Dermis microvascular lymphatic vessel endothelial cell (primary cell): ENCODE measurements around the gene IVD. TPM values are rescaled to one million over a fixed set of nuclear protein-coding genes. Genes with fewer than 3 reads are reported as not detected.
"Not testable (repeated sequence)": the region's sequence is repeated elsewhere in the genome, so short reads cannot be mapped to it uniquely, and the experiment has no call there.

Experiments used
- DNase-seq, 2 donors: peaks; one replicate each; pipeline versions ENCODE4 v3.0.0 to v3.0.0-alpha.2; 2010; ENCODE audit warnings: low read depth in 2 of 2
- total RNA-seq: library from RNA; depleted of rRNA; stranded (reverse); fragments of >200 nt; gene quantifications from 2 replicates; pipeline ENCODE4 v1.2.1, GENCODE V29; 2014

IVD gene
- total RNA-seq, 1 donor from 2014 or later = 30.3 TPM

DNA sequence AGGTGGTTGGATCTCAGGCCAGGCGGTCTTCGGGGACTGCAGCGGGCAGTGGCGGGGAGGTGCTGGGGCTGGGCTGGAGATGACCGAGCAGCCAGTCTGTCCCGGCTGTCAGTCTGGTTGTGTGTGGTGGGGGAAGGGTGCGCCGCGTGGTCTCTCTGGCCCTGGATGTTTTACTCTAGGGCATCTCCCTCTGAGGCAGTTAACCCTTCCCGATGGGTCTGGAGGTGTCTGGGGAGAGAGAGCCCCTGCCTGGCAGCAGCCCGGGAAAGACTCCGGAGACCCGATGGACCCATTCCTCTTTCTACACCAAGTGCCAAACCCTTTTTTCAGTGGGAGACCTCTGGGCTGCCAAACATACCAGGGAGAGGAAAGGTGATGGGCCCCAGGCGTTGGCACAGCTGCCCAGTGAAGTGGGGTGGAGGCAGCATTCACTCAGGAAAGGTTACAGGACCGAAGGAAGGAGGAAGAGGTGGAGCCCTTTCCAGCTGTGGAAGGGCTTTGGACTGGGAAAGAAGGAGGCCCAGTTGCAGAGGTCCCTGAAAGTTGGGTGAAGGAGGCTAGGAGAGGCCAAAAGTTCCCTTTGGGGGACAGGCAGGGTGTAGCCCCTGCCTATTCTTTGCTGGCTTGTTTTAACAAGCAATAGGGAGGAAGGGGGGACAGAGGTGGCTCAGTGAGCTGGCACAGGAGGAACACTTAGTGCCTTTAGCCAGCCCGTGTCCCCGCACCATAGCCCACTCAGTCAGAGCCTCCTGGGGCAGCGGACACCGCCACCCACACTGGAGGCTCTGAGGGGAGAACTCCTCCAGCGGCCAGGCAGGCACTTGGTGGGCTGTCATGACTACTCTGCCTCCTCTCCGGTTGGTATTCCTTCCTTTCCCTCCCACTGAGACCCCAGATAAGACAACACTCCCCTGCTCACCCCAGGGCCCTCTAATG lies 32.4 kb downstream of the IVD start:
- DNase-seq = no peak

DNA sequence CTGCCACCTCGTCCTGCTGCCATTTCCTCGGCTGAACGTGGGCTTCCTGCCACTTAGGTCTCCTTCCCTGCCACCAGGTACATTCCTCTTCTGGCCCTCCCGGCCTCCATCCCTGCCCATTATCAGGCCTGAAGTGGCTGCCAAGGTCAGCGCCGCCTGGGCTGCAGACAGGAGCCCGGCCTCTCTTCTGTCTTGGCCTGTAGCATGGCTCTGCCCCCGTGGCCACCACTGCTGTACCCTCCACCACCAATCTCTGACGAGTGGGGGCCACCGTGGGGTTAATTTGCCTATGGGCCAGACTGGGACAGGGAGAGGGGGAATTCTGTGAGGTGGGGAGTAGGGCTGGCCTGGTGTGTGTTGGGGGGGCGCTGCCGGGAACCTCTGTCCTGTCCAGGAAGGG lies 33.1 kb downstream of the IVD start:
- DNase-seq = no peak

DNA sequence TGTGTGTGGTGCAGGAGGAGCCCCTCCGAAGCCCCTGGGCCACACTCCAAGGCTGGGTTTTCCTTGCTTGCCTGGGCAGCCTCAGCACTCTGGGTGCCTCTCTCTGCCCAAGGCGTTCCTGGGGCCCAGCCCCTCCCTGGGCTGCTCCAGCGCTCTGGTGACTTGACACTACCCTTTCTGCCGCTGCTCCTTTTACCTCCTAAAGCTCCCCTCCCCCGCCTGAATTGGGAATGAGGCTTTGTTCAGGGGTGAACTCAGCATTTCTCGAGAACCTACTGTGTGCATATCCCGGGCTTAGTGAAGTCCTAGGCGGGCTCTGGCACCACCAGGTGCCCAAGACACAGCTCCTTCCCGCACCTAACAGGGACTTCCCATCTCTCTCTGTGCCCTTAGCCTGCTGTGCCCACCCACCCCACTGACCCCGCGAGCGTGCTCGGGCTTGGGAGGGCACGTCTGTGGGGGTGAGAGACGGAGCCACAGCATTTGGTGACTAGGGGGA lies 33.9 kb downstream of the IVD start:
- no peak for DNase-seq

DNA sequence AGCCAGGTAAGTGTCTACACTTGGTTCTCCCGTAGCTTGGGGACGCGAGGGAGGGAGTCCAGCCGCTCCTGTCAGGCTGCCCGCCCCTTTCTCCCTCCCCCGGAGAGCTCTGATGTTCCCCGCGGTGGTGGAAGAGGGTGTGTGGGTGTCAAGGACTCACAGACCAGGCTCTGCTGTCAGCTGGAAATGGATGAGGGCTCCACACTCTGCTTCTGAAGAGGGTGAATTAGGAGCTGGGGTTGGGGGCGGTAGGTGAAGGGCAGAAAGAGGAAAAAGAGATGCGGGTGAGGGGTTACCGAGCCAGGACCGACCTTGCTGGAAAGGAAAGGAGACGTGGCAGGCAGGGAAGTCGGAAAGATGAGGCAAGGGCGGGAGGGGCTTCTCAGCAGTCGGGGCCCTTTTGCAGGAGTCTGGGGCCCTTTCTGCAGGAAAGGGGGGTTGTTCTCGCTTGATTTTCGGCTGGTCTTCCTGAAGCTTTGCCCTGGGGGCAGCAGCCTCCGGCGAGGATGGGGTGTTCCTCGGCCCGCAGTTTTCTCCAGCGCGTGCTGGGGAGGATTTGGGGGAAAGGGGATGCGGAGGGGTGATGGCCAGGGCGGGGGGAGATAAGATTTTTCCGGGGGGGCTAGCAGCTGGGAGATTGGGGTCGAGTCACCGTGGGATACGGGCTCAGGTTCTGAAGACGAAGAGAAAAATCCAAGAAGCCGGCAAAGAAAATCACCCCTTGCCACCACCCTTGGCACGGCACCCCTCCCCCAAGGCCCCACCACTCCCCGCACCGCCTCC lies 34.6 kb downstream of the IVD start:
- peak in 1 of 2 donors; percentile 29 for DNase-seq

DNA sequence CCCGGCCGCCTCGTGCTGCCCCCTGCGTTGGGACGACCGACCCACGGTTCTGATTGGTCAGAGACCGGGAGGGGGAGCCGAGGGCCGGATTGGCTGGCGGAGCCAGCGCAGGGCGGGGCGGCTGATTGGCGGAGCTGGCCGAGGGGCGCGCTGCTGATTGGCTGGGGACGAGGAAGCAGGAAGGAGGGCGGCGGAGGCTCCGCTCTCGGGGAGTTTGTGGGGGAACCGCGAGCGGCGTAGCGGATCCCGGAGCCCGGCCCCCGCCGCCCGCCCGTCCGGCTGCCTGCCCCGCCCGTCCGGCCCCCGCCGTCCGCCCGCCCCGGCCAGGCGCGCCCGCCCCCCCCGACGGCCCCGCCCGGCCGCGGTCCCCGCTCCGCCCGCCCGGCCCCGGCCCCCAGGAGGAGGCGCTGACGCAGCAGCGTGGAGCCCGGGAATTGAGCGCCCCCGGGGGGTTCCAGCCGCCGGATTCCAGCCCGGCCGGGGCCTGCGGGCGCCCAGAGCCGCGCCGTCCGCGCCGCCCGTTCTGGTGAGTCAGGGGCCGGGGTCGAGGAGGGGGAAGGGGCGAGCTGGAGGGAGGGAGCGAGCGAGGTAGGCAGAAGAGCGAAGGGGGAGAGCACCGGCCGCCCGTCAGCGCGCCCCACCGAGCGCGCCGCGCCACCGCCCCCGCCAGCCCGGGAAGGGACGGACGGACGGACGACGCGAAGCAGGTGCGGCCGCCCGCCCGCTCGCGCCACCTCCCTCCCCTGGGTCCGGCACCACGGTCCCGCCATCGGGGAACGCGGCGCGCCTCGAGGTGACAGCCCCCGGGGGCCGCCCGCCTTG lies 35.4 kb downstream of the IVD start, which contains the start of gene BAHD1:
Gene BAHD1, plus strand, starts transcription at position 211 of the 822 bp plus-strand sequence. CDS start 17,512 bp downstream, outside the sequence.
- DNase-seq = peak; percentile 88 to 96

DNA sequence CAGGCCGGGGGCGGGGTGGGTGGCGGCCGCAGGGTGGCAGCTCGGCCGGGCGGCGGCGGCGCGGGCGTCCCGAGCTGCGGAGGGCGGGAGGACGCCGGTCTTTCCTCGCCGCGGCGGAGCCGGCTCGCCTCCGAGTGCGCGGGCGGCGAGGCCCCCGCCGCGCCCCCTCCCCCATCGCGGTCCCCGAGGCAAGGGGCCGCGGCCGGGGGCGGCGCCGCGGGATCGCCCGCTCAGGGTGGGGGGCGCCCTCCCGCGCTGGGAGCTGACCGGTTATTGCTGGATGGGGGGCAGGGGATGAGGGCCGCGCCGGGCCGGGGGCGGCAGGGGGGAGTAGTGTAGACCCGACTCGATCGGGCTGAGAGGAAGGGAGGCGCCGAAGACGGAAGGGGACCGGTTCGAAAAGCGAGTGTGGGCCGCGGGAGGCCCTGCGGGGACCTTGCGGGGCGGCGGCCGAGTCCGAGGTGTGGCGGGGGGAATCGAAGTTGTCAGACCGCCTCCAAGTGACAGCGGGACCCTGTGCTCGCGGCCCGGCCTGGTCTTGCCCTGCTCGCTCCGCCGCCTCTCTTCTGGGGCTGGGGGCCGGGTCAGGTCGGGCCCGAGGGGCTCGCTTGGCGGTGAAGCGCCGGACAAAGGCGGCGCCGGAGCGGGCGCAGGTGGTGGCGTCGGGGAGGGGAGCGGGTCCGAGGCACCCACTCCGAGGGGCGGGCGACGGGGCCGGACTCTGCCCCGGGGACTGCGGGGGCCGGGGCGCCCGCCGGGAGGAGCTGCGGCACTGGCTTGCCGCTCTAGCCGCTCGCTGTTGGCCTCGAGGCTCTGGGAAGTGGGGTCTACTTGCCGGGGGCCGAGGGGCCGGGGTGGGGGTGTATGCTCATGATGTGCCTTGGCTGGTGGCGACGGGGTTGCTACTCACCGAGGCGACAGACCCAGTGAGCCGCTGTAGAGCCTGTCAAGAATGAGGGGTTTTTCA lies 36.3 kb downstream of the IVD start:
- peak in 1 of 2 donors; percentile 25 for DNase-seq

DNA sequence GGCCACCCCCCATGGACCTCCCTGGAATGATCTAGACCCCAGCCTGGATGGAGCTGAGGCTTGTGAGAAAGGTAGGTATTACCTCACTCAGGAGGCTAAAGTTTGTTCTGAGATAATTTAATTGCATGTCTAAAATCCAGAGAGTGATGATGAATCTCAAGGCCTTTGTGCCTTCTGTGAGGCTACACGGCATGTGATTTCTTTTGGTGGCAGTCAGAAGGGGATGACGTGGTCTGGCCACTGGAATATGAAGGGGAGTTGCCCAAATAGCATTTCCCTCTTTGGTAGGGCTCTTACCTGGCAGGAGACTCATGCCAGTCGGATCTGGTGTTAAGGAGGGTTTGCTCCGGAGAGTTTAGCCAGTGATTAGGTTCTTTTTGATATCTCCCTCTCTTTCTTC lies 37.7 kb downstream of the IVD start:
- DNase-seq = no peak

DNA sequence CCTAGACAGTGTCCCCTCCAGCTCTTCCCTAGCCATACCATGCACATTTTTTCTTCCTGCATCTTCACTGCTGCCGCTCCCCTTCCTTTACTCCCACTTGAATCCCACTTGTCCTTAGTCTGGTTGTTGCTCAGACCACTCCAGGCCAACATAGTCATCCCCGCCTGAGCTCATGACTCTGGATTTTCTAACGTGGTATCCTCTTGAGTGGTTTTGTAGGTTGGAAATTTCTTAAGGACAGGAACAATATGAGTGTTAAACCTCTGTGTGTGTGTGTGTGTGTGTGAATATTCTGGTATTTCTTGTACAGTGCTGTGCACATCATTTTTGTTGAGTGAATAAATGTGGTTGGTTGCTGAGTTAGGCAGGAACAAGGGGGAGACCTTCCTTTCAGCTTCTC lies 38.3 kb downstream of the IVD start:
- no peak for DNase-seq

DNA sequence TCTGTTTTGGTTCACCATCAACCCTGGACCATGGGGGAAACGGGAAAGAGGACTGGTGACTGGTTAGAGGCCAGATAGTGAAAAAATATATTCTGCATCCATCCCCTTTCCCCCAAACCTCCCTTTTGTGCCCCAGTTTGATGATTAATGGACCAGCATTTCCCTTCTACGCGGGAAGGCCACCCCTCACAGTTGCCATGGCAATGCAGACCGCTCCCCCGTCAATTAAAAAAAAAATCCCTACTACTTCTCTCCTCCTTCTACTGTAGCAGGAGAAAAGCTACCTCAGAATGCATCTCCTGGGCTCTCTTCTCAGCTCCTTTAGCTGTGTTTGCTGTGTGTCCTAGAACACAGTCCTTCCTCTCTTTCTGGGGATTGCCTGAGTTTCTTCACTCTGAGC lies 39.1 kb downstream of the IVD start:
- no peak for DNase-seq

DNA sequence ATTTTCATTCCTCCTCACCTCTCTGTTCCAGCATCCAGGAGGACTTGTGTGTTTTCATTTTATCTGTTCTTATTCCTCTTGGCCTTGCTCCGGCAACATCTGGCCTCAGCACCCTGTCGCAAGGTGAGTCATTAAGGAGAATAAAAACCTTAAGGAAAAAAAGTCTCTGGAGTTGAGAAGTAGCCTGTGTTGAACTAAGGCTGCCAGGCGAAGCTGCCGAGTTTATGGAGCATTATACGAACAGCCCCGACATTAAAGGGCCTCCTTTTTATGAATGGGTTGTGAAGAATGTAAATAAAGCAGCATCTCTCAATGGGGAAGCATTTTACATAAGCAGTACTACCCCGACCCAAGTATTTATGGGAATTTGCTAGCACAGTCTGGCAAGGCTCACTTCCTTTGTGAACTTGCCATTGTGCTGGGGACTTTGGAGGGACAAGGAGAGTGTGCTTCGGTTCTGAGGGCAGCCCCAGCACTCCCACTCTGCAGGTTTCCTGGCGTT lies 39.9 kb downstream of the IVD start:
- DNase-seq = no peak

DNA sequence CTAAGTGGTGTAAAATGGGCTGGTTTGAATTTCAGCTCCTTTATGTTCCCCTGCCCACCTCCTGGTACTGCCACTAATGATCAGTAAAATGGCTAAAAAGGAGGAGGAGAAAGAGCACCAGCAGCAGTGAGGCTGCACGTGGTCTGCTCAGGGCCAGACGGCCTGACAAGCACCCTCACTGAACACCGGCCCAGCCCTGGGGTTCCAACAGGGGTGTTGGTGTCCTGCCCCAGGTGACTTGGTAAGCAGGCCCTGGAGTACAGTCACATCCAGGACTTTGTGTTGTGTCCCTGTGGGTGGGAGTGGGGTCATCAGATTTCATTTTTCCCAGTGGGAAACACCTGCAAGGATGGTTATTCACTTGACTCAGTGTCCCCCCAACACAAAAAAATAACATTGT lies 40.5 kb downstream of the IVD start:
- DNase-seq = no peak

DNA sequence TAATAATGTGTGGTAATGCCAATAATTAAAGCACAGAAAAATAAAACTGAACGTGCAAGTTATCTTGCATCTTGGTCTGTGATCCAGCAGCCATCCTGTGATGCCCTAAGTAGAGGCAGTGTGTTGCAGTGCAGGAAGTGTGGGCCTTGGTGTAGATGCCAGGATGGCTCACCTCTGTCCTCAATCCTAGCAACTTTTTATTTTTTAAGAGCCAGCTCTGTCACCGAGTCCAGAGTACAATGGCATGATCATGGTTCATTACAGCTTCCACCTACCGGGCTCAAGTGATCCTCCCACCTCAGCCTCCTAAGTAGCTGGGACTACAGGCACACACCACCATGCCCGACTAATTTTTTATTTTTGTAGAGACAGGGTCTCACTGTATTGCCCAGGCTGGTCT lies 42.8 kb downstream of the IVD start:
- no peak for DNase-seq

DNA sequence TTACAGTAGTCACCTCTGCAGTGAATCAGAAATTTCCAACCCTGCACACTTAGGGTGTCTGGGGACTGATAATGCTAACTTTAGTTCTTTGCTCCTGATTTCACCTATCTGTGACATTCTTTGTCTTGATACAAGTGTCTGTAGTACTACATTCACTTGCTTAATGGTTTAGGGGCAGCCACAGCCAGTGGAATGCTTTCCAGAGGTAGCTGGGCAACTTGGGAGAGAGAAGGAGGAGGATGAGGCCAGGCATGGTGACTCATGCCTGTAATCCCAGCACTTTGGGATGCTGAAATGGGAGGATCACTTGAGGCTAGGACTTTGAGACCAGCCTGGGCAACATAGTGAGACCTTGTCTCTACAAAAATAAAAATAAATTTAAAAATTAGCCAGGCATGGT lies 43.7 kb downstream of the IVD start:
- no peak for DNase-seq

DNA sequence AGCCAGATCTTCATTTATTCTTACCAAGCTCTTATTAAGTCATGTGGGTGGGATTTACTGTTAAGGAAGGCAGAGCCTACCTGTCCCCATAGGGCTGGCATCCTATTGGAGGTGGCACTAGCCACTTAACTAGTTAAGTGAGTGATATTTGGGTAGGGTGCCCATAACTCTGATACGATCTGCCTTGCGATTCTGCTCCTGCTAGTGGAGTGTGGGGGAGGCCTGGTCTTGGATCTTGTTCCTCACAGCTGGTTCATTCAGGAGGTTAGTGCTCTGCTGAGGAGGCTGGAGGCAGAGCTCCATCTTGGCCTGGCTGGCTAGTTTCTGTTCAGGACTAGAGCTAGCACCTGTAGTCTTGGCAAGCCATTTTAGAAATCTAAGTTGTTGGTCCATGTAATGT lies 44.5 kb downstream of the IVD start:
- DNase-seq = no peak

DNA sequence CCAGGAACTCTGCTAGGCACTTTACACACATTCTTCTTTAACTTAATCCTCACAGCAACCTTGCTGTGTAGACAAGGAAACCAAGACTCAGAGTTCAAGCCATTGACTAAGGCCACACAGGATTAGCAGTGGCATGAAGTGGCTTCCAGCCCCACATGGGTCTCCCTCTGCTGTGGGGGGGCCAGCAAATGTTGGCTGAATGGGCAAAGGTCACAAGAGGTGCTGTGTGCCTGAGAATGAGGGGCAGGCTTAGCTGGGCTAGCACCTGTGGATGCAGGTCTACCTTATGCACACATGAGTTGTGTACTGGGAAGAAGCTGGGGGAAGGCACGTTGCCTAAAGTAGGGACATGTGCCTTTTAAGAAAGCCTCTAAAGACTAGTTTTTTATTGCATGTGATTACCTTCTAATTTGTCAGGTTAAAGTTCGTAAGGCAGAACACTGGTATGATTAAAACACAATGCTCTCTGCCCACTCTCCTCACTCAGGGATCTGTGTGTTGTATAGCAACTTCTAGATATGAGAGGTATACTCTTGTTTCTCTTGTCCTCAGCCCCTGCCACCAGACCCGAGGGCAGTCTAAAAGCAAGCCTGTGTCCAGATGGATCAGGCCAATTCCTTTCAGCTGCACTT lies 46.0 kb downstream of the IVD start:
- DNase-seq = no peak

DNA sequence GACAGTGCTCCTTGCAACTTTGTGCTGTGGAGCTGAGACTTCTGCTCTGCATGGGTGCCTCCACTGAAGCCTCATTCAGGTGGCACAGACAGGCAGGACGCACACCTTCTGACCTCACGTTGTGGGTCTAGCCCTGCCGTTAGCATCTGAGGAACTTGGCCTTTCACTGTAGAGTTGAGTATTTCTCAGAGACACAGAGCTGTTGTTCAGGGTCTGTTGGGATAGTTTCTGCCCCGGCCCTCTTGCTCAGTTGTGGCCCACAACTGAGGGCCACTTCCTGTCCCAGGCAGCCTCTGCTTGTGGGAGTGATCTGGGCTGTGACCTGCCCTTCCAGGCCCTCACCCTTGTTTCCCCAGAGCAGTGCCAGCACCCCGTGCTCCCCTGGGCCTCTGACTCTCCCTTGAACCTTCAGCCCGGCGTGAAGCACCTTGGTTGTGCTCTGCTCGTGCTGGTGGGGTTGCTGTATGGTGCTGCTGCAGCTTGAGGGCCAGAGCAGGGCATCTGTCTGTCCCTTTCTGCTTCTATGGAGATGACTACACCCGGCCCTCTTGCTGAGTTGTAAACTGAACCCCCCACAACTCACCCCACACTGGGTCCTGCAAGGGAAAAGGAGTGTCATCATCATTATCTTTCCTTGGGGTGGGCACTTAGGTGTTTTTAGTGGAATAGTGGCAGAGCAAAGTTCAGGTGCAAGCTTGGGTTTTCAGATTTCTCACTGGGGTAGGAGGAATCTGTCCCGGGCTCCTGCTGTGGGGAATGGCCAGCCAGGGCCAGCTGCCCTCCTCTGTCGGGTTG lies 46.9 kb downstream of the IVD start:
- DNase-seq = no peak

DNA sequence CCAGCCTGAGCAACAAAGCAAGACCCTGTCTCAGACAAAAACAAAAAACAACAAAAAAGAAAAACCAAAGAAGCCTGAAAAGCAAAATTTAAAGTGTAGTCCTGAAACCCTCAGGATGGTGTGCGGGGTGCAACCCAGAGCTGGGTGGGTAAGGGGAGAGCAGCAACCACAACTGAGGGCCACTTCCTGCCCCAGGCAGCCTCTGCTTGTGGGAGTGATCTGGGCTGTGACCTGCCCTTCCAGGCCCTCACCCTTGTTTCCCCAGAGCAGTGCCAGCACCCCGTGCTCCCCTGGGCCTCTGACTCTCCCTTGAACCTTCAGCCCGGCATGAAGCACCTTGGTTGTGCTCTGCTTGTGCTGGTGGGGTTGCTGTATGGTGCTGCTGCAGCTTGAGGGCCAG lies 48.3 kb downstream of the IVD start:
- DNase-seq = not testable (repeated sequence)

DNA sequence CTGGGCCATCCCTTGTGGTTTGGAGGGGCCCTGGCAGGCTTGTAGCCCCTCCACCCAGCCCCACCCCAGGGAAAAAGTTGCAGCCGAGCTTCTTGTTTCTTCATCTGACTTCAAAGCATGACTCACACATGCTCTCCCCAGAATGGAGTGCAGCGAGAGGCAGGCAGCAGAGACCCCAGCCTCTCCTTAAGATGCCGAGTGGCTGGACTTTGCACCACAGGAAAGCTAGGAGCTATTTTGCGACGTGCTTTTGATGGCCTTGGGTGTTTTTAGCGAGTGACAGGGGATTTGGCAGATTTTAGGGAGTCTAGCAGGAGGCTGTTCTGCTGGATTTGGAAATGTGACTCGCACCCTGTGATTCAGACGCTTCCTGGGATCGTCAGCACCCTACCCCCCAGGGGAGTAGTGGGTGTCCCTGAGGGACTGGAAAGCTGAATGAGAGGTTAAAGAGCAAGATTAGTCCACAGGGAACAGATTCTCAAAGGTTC lies 49.4 kb downstream of the IVD start:
- no peak for DNase-seq

DNA sequence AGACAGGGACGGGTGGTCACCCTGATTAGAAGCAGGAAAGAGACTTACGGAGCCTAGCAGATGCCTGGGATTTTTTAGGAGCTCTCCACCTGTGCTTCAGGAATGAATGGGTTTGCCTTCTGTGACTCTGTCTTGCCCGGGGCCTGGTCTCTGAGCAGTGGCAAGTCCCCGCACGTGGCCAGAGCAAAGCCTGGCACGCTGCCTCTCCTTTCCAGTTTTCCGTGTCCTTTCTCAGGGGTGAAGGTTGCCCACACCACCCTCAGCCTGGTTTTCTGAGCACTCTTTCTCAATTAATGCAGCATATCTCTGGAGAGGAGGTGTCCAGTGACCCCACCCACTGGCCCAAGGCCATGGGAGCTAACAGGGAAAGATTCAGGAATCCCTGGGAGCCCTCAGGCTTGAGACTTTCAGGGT lies 50.7 kb downstream of the IVD start:
- DNase-seq = no peak
